HL-60 (cell line): Measurements from ENCODE around the gene PDE2A.

ENCODE experiments used
- CTCF ChIP-seq: IDR thresholded peaks from one replicate; pipeline ENCODE4 v1.5.1; 2011; ENCODE audit warnings: low read length, control low read depth, inconsistent platforms; ENCODE audit not compliant: insufficient read depth
- POLR2AphosphoS5 ChIP-seq: IDR thresholded peaks from 2 replicates; pipeline ENCODE4 v1.6.1; 2012; ENCODE audit warnings: low read depth
- REST ChIP-seq: IDR thresholded peaks from 2 replicates; pipeline ENCODE4 v1.6.1; 2012; ENCODE audit warnings: low read depth; ENCODE audit not compliant: insufficient replicate concordance
- SPI1 ChIP-seq: IDR thresholded peaks from 2 replicates; pipeline ENCODE4 v1.6.1; 2012; ENCODE audit warnings: low read depth, mild to moderate bottlenecking, borderline replicate concordance

GRCh38 chr11:72653649-72654048, 20.6 kb downstream of the PDE2A start:
- TF ChIP-seq CTCF (no peak), POLR2AphosphoS5 (no peak), SPI1 (peak; percentile 20; the same call in 1 of the 2 replicates), REST (no peak)
